GM19467 (cell line): Measurements from ENCODE around the gene SLC39A11.
"Not testable (repeated sequence)": the region's sequence is repeated elsewhere in the genome, so short reads cannot be mapped to it uniquely, and the experiment has no call there.

Experiments
- ATAC-seq: cut with Tn5 transposase; IDR thresholded peaks from one replicate; pipeline ENCODE4 v1.9.1; 2021; ENCODE audit warnings: mild to moderate bottlenecking, moderate library complexity; ENCODE audit not compliant: unreplicated experiment

SLC39A11 gene

DNA sequence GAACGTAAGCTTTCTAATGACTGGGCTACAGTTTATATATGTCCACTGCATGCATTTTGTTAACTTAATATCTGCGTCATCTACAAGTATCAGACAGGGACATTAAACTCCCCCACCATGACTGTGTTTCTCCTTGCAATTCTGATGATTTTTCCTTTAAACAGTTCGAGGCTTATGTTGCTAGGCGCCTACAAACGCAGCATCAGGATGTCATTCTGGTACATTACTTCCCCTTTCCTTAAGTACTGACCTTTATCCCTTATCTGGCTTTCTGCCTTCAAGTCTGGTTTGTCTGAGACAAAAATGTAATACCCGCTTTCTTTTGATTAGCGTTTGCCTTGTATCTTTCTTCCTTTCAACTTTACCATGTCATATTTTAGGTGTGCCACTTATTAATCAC, 362.4 kb downstream of the SLC39A11 start:
- ATAC-seq: no peak

GRCh38 chr17:72726936-72727335, 365.6 kb downstream of the SLC39A11 start:
- ATAC-seq: peak; percentile 95

DNA sequence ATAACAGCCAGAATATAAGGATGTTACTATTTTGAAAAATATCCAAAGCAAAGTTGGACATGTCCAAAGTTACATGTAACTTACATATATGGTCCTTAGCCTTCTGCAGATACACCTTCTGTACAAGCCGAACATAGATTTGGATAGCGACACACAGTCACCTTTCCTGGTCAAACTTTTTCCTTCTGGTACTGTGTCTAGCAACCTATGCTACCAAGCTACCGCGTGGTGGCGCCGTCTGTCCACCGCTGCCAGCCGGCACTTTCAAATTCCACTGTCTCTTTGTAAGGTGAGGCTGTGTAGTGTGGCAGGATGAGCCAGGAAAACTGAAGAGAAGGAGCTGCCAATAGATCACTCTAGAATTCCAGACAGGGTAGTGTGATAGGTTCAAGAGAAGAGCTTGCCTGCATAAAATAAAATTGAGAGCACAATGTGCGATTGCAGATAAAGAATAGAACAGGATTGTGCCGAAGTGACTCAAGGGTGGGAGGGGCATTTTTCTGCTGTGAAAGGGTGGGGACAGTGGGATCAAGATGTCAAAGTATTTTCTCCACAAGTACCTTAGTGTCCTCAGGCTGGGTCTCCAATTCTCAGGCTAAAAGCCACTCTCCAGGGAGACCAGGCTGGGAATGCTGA, 366.9 kb downstream of the SLC39A11 start:
- no peak for ATAC-seq

GRCh38 chr17:72724267-72724666, 368.2 kb downstream of the SLC39A11 start:
- no peak for ATAC-seq

- no peak for ATAC-seq
Measured at GRCh38 chr17:72723711-72724110, 368.8 kb downstream of the SLC39A11 start.

DNA sequence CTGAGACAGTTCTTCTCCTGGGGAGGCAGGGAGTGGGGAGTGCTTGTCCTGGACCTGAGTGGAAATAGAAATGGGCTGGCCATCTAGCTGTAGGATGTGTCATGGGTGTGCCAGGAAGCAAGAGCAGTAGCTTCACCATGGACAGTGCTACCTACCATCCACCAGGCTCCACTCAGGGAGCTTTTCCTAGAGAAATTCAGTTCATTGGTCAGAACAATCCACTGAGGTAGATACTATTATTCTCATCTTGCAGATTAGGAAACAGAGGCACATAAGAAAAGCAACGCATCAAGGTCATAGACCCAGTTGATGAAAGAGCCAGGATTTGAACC, 372.0 kb downstream of the SLC39A11 start:
- no peak for ATAC-seq

GRCh38 chr17:72719578-72720493, 372.7 kb downstream of the SLC39A11 start:
- no peak for ATAC-seq

- no peak for ATAC-seq
Measured at GRCh38 chr17:72719206-72719577, 373.3 kb downstream of the SLC39A11 start.

GRCh38 chr17:72717676-72718075, 374.8 kb downstream of the SLC39A11 start:
- no peak for ATAC-seq

DNA sequence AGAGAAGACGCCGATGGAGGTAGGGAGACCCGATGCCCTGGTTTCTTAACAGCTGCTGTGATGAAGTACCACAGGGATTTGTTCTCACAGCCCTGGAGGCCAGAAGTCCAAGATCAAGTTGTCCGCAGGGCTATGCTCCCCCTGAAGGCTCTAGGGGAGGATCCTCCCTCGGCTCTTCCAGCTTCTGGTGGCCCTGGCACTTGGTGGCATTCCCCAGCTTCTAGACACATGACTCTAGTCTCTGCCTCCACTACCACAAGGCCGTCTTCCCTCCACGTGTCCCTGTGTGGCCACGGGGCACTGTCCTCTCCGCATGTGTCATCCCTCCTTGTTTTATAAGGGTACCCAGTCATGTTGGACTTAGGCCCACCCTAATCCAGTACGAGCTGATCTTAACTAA, 375.2 kb downstream of the SLC39A11 start:
- ATAC-seq: no peak

GRCh38 chr17:72715906-72716572, 376.4 kb downstream of the SLC39A11 start:
- no peak for ATAC-seq

GRCh38 chr17:72714357-72714966, 378.0 kb downstream of the SLC39A11 start:
- ATAC-seq: no peak

- no peak for ATAC-seq
Measured at GRCh38 chr17:72713701-72714100, 378.8 kb downstream of the SLC39A11 start.

DNA sequence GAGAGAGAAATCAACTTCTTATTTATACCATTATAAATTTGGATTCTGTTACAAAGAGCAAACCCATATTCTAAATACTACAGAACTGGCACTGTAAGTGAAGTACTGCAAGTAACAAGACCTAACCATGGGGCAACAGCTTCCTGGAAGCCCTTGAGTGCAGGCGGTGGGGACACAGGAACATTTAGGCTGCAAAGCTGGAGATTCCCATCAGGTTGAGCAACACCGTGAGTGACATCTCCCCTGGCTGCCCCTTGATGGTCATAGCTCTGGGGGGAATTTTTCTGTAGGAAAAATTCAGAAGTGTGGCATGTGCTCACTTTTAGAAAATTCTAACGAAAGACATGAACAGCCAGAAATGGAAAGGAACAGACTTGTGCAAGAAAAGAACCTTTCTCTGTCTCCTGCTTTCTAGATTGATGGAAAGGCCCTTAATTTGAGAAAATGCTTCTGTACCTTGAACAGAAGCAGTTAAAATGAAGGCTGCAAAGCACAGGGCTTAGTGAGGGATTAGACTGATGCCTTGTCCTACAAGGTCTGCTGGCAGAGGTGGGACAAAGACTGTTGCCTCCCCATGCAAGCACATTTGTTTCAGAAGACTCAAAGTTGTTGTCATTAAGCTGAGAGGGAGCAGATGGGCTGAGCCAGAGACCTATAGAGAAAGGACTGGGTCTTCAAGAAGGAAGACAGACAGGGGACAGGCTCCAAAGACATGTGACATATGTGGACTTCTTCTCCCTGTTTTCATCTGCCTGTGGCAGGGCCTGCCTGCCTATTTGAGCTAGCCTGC, 380.8 kb downstream of the SLC39A11 start:
- no peak for ATAC-seq

DNA sequence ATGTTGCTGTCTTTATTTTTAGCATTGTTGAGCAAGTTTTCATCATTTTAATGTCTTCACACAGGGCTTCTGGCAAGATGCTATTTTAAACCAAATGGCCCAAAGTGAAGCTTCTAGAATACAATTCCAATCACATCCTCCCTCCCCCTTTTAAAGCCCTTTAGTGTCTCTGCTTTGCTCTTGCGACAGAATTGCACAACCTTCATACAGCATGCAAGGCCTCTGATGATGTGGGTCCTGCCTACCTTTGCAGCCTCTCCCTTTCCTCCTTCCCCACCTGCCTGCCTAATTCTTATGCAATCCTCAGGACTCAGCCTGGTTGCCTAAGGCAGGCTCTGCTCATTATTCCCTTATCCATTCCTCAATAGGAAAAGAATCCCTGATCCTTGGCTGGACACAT, 381.7 kb downstream of the SLC39A11 start:
- no peak for ATAC-seq

DNA sequence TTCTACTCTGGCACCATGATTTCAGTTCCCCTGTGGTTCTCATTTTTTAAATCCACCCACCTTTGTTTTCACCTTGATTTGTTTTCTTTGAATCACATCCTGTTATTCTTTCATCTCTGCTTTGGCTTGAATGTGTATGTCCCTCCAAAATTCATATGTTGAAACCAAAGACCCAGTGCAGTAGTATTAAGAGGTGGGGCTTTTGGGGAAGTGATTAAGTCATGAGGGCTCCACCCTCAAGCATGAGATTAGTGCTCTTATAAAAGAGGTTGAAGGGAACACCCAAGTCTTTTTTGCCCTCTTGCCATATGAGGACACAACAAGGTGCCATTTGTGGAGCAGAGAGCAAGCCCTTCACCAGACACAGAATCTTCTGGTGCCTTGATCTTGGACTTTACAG, 382.3 kb downstream of the SLC39A11 start:
- no peak for ATAC-seq

DNA sequence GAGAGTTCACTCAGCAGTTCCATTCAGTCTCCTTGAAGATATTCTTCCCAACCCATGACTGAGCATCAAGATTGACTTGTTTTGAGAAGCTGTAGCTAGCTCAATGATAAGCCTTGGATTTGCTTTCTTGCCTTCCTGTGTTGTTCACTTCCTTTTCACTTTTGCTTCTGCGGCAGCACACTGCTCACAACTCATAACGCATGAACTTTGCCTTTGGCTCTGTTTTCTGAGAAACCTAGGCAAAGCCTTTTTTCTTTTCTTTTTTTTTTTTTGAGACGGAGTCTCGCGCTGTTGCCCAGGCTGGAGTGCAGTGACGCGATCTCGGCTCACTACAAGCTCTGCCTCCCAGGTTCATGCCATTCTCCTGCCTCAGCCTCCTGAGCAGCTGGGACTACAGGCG, 383.8 kb downstream of the SLC39A11 start:
- not testable (repeated sequence) for ATAC-seq

DNA sequence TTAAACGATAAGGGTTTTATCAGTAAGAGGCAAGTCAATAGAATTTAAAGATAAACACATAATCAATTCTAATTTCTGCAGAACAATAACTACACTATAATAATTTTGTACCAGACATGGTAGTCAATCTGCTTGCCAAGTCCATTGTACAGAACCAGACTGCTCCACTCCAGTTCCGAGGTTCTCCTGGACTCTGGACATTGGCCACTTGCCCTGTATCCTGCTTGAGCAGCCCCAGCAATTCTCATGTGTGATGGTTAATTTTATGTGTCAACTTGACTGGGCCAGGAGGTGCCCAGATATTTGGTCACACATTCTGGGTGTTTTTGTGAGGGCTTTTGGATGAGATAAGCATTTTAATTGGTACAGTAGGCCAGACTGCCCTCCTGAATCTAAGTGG, 384.6 kb downstream of the SLC39A11 start:
- ATAC-seq: no peak

DNA sequence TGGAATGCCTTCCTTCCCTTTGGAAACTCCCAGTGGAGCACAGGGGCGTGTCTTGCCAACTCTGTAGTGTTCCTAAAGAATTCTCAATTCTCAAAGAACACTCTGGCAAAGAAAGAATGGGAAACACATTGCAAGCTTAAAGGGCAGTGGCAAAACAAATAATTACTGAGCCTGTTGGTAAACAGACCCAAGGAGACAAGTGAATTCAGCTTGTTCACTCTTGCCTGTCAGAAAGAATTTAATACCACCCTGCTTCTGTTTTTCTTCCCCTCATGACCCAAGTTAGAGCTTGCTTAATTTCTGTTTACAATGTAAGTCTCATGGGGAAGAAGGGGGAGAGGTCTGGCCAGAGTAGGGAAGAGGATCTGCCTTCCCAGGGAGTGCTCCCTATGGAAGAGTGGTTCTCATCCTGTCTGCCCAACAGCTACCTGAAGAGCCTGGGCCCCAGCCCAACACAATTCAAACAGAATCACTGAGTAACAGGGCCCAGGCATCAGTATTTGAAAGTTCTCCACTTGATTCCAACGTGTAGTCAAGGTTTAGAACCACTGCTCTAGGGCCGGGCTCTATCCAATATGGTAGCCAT, 386.0 kb downstream of the SLC39A11 start:
- no peak for ATAC-seq

- ATAC-seq: no peak
Measured at GRCh38 chr17:72705905-72706395, 386.5 kb downstream of the SLC39A11 start.
